GM21619 (cell line): ENCODE measurements around the gene MAGI1.

Experiments
- ATAC-seq: cut with Tn5 transposase; IDR thresholded peaks from one replicate; pipeline ENCODE4 v1.9.1; 2021; ENCODE audit not compliant: unreplicated experiment

Gene MAGI1

DNA sequence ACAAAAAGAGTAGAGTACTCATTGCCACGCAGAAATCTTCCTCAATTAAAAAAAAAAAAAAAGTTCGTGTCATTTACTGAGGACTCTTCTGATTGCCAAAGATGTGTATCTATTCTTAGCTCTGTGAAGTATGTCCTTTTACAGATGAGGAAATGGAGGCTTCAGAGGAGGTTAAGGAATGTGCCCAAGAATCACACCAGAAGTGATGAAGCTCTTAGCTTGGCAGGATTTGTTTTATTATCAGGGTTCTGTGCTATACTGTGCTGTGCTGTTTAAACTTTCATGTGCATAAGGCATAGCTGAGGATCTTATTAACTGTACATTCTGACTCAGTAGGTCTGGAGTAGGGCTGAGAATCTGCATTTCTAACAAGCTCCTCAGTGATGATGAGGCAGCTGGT is 685.8 kb downstream of the MAGI1 start:
- no peak for ATAC-seq

DNA sequence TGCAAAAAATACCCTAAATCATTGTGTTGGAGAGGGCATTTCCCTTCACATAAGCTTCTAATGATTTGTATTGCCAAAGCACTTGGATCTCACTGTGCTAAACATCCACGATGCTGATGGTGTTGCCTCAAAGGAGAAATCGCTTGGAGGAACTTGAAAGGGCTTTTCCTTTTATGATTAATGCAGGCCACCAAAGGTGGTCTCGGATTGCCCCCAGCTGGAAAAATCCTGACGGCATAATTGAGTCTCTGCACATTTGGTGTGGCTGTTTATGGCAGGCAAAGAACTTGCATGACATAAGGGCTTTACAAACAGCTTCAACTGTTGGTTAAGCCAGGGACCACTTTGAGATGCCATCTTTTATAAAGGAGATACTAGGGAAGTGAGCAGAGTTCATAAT is 687.0 kb downstream of the MAGI1 start:
- no peak for ATAC-seq

DNA sequence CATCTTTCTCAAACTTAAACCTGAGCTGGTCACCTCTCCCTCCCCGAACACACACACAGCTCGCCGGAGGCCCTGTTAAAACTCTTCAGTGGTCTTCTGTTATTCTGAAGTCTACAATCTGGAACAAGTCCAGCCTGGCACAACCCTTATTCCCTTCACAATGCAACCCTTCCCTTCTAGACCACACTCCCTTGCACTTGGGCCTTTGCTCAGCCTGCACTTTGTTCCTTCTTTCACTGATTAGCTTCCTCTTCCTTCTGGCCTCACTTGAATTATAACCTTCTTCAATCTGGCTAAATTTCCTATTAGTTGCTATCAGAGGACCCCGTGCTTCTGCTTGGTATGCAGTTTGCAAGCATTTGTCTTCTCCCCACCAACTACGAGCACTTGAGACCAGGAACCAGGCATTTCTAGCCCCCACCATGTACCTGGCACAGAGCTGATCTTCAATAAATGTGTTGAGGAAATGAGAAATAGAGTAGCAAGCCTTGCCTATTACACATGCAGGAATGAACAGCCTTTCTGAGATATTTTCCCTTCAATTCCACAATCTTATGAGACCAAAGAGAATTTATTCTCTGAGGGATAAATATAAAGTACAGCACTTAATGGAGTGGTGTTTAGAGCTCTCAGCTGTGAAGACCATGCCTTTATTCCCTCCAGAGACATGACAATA is 687.8 kb downstream of the MAGI1 start:
- ATAC-seq = no peak

DNA sequence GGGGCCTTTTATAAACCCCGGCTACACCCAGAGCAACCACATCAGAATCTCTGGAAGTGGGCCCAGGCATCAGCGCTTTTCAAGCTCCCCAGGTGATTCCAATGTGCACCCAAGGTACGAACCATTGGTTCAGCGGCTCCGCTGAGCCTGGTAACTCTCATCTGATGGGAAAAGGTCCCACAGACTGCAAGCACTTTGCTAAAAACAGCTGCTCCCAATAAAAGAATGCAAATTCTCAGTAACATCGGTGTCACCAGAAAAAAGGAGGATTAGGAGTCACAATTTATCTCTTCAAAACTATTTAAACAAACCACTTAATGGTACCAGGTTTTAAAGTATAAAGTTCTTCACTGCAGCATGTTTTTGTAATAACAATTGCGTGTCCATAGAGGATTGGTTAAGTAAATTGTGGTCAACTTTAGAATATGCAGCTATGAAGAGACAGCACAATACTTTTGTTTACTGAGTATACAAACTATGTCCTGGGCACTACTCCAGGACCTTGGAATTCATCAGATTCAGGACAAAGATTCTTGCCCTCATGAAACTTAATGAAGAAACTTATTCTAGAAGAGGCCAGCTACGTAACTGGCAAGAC is 690.2 kb downstream of the MAGI1 start:
- ATAC-seq = no peak

DNA sequence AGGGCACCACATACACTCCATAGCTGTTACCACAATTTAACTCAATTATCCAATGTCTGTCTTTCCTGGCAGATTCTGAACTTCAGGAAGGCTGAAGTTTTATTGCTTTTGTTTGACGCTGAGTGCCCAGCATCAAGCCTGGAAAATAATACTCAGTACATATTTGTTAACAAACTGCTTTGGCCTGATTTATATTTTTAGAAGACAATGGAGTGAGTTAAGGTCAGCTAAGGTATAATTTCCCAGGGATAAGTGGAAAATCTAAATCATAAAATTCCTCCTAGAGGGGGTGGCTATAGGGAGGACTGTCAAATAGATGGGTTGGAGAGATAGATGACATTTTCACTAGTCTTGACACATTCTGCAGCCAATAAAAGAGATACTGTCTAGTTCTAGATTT is 691.6 kb downstream of the MAGI1 start:
- ATAC-seq = no peak

DNA sequence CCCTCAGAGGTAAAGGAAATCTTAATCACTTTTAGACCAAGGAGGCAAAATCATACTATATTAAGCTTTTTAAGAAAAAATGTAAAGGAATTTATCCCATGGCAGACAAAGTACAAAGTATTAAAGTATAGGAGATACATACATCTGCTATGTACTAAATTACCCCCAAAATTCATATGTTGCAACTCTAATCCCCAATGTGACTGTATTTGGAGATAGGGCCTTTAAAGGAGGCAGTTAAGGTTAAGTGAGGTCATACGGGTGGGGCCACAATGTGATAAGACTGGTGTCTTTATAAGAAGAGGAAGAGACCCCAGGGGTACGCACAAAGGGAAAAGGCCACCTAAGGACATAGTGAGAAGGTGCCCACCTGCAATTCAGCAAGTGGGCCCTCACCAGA is 693.9 kb downstream of the MAGI1 start:
- no peak for ATAC-seq

DNA sequence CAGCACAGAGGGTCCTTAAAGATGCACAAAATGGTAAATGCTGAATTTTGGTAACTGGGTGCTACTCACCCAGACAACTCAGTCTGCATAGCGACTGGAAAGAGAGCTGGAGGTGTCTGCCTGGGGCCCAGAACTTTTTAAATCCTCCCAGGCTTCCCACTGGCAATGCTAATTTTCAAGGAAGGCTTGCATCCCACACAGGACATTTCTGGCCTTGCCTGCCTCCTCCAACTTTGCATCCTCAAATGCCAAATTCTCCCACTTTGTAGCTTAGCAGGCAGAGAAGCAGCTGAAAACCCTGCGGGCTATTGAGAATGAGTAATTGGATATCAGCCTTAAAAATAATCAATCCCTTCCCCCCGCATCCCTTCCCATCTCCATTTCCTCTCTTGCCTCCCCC is 694.3 kb downstream of the MAGI1 start:
- ATAC-seq = no peak

DNA sequence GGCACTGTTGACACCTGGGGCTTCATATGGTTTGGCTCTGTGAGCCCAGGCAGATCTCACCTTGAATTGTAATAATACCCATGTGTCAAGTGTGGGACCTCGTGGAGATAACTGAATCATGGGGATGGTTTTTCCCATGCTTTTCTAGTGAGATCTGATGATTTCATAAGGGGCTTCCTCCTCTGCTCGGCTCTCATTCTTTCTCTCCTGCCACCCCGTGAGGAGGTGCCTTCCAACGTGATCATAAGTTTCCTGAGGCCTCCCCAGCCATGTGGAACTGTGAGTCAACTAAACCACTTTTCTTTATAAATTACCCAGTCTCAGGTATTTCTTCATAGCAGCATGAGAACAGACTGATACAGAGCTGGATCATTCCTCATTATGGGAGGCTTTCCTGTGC is 695.0 kb downstream of the MAGI1 start:
- no peak for ATAC-seq

DNA sequence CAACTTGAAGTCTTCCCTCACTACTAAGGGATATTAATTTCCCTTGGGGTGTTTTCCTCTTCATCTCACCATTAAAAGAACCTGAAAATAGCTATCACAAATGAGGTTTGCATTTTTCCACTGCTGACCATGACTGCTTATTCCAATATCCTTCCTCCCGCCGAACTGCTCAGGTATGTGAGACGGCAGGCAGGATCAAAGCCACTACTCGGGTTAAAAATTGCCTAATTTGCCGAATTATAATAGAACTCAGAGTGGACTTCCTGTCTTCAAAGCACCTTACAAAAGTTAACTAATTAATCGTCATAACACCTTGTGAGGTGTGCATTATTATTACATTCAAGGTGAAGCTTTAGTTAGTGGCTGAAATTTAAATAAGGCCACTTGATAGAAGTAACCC is 695.7 kb downstream of the MAGI1 start:
- no peak for ATAC-seq

DNA sequence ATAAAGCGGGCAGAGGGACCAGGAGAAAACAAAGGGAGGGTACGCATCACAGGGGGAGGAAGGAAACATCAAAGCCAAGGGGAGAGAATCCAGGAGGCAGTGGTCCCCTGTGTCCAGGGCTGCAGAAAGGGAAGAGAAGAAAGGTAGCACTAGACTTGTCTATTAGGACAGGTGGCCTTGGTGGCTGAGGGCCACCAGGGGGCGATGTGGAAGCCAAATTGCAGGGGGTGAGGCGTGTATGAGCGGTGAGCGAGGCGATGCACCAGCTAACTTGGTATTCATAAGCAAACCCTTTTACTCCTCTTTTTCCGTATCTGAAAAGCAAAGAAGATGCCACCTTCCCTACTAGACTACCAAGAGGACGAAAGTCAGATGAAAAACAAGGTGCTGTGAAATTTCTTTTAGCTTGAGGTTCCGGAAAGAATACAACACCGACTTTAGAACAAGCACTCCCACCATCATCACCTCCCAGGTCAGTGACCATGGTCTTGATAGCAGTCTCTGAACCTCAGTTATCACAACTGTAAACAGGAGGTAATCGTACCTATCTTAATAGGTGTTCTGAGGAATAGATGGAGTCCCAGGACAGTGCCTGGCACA is 696.5 kb downstream of the MAGI1 start:
- ATAC-seq = no peak

DNA sequence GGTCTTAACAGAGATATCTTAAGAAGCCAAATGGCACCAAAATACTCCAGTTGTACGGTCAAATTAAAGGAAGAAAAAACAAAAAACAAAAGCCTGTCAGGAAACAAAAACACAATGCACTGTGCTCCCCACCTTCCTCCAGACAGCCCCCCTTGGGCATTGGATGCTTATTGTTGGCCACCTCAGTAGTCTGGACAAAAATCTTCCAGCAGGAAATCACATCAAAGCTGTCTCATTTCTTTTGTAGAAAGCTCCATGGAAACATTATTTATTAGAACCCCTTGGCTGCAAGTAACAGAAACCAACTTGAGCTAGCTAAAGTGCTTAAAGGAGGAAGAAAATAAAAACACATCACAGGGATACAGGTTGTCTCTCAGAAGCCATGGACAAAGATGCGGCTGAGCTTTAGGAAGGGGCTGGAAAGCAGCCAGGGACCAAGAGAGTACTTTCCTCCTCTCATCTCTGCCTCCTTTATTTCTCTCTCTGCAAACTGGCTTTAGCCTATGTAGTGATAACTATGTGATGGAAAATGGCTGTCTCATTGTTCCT is 699.5 kb downstream of the MAGI1 start:
- no peak for ATAC-seq

DNA sequence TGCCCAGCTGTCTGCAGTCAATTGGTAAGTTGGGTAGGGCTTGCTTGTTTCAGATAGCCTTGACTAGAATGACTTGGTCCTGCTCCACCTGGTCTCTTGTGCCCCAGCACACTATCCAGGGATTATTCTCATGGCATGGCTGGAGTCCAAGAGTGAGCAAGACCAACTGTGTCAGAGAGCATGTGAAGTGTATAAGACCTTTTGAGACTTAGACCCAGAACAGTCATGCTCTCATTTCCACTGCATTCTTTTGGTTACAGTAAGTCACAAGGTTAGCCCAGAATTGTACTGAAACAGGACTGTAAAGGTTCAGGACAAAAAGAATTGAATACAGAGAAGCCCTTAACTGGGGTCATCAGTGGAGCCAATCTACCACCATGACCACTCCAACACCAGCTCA is 700.1 kb downstream of the MAGI1 start:
- no peak for ATAC-seq

DNA sequence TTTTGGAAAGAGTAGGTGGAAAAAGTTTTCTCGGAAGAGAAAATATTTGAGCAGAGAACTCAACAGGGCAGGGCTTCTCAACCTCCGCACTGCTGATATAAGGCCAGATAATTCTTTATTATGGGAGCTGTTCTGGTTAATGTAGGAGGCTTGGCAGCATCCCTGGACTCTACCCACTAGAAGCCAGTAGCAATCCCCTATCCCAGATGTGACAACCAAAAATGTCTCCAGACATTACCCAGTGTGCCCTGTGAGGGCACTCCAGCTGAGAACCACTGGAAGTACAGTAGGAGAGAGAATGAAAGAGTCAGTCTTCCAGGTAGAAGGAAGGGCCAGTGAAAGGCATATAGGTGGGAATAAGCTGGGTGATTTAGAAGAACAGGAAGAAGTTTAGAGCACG is 703.1 kb downstream of the MAGI1 start:
- ATAC-seq = no peak

DNA sequence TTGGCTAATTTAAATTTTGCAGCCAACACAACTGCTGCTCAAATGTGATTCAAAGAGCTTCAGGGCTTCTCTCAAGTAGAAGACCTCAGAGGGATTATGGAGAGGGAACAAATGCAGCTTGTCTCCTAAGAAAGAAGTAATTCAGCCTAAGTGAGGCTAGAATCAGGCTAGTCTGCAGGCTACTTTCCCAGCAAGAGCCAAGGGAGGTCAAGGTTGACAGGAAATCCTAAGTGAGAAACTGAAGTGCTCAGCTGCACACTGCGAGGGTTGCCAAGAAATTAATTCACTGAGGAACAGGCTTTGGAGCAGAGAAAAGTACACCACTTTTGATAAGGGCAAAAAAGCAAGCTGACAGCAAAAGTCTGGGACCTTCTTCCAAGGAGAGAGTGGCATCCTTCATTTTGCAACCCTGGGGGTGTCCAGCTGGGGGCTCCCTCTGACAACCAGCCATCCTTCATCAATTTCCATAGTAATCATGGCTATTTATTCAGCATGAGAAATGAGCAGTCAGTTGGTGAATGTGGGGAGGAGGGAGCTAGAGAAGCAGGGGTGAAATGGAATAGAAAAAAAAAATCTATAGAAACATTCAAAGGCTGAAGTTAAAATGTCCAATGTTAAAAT is 704.6 kb downstream of the MAGI1 start:
- ATAC-seq = no peak

DNA sequence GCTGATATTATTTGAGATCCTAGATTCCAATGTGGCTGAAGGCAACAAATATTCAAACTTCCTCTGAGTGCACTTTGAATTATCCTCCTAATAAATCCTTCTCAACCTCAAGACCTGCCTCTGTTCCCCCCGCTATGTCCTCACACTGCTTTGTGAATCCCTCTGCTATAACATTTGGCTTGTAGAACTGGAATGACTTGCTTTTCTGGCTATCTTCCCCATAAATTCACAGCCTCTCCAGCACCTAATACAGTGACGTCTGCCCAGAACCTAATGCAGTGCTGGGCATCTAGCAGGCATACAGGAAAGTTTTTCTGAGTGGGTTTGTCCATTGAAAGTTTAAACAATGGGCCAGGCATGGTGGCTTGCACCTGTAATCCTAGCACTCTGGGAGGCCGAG is 707.0 kb downstream of the MAGI1 start:
- ATAC-seq = no peak

DNA sequence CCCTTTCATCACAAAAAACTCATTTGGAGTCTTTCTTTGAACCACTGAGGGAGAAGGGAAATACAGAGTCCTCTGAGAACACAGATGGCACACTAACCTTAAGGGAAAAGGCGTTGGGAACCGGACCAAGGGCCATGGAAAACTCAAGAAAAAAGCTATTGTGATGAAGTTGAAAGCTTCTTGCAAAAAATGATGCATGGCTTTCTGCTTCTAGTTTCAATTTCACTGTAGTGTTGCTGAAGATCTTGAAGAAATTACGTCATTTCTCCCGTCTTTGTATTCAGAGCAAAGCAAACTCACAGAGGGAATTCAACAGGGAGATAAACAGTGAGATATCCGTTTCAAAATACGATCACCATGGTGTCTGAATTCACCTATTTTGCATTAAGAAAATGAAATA is 708.6 kb downstream of the MAGI1 start:
- ATAC-seq = no peak

DNA sequence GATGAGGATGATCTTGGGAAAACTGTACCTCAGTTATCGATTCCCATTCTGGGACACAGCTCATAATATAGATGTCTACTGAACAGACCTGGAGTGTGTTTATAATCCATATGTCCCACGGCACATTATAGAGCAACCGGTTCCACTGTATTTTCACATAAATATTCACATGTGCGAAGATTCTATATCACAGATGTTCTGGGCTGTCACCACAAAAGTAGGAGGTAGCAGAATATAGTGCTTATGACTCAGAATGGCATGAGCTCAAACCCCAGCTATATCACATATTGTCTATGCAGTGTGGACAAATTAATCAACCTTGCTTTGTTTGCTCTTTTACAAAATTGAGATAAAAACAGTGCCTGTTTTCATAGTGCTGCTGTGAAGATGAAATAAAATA is 710.6 kb downstream of the MAGI1 start:
- no peak for ATAC-seq

DNA sequence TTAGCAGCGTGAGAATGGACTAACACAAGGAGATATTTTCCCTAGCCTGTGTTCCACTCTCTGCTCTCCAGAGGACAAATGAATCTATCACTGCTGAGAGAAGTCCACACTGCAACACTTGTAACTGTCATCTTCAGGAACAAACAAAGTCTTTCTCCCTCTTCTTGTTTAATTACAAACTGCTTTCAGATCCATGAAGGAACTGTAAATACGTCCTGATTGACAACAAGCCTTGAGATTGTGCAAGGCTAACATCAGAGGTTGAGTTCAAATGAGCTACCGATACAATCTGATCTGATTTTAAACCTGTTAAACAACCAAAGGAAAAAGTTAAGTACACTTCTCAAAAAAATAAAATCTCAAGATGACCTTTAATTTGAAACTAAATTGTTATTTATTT is 712.1 kb downstream of the MAGI1 start:
- no peak for ATAC-seq

DNA sequence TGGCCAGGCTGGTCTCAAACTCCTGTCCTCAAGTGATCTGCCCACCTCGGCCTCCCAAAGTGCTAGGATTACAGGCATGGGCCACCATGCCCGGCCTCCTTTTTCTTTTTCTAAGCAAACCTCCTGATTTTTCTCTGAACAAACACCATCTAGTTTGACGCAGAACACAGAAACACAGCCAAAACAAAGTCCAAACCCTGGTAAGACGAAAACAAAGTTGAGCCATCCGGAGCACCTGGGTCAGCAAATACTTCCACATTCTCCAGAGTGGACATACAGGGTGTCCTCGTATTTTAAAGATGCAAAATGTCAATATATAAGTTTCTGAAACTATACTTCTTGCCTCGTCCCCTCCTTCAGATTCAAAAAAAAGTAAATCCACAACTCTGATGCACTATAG is 715.8 kb downstream of the MAGI1 start:
- no peak for ATAC-seq

DNA sequence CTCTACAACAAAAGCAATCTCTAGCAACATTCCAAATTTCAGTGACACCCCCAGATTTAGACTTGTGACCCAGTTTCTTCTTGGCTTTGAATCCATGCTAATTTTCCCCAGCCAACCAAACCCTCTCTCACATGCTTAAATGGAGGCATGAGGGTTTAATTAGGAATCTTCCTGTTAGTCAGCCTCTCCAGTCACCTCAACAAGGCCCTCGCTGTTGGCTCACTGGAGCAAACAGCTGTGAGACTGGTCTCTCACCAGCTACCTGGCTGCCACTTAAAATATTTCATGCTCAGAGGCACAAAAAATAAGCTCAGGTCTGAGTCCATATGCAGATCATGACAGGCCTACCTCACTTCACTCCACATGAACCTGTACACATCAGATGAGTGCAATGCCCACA is 720.5 kb downstream of the MAGI1 start:
- ATAC-seq = no peak

DNA sequence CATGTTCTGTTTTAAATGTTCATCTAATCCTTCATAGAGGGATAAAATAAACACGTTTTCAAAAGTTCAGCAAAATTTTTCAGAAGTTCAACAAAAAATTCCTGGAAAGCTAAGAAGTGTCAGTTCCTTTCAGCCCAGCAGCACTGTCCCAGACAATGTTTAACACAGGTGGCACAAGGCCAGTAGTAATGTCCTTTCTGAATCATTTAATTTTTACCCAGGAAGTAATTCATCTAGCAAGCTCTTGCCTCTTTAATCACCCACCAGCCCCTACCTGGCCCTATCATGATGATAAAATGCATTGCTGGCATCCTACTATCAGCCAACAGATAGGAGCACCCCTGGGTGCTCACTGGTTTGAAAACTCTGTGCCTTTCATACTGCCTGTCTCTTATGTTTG is 723.8 kb downstream of the MAGI1 start:
- no peak for ATAC-seq

DNA sequence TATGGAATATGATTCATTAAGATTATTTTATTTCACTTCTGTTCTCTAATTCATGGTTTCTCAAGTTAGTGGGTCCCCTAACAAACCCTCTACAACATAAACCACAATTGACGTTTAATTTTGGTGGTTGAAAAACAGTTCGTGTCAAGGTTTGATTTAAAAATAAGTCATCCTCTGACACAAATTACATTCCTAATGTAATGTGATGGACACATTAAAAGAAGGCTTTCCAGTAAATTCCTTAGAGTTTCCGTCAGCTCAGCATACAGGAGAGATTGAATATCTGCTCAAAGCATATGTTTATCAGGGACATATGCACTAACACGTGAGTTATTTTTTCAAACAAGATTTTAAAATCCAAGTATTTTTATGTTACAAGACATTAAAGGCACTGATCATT is 724.4 kb downstream of the MAGI1 start:
- no peak for ATAC-seq
